Glutamatergic neuron (in vitro differentiated cells): ENCODE results near the gene SERPINA4. TPM values are rescaled to one million over a fixed set of nuclear protein-coding genes. Genes with fewer than 3 reads are reported as not detected.

Experiments
- DNase-seq: peaks from one replicate; pipeline ENCODE4 v3.0.0; 2022
- H3K27ac Mint-ChIP-seq: one replicate; pipeline ENCODE4 v1.8.0; 2020; ENCODE audit warnings: mild to moderate bottlenecking, mixed read lengths, inconsistent platforms; ENCODE audit not compliant: unreplicated experiment
- H3K27me3 Mint-ChIP-seq: one replicate; pipeline ENCODE4 v1.8.0; 2020; ENCODE audit warnings: mild to moderate bottlenecking, moderate library complexity, mixed read lengths, inconsistent platforms; ENCODE audit not compliant: unreplicated experiment
- H3K36me3 Mint-ChIP-seq: one replicate; pipeline ENCODE4 v1.8.0; 2020; ENCODE audit warnings: mild to moderate bottlenecking, mixed read lengths, inconsistent platforms; ENCODE audit not compliant: unreplicated experiment
- H3K4me1 Mint-ChIP-seq: one replicate; pipeline ENCODE4 v1.8.0; 2020; ENCODE audit warnings: mild to moderate bottlenecking, low read depth, mixed read lengths, inconsistent platforms; ENCODE audit not compliant: unreplicated experiment
- H3K4me3 Mint-ChIP-seq: one replicate; pipeline ENCODE4 v1.8.0; 2020; ENCODE audit warnings: mild to moderate bottlenecking, mixed read lengths, inconsistent platforms; ENCODE audit not compliant: unreplicated experiment
- H3K9me3 Mint-ChIP-seq: one replicate; pipeline ENCODE4 v1.8.0; 2020; ENCODE audit warnings: mild to moderate bottlenecking, moderate library complexity, mixed read lengths, inconsistent platforms; ENCODE audit not compliant: unreplicated experiment
- CTCF ChIP-seq: fragments of 200-600 bp; sonication (generic); IDR thresholded peaks from one replicate; pipeline ENCODE4 v1.5.0; 2021; ENCODE audit not compliant: partially characterized antibody, unreplicated experiment
- total RNA-seq: library from RNA; stranded (reverse); fragmentation: NEBNext Ultra II Directional; extraction: Animal tissue kit (Norgen Biotek cat#: 25700); gene quantifications from one replicate; pipeline ENCODE4 v1.2.1, GENCODE V29; 2021; ENCODE audit not compliant: unreplicated experiment

The SERPINA4 gene
- total RNA-seq, 1 donor from 2014 or later, result not detected

GRCh38 chr14:94571395-94571794 lies 10.2 kb downstream of the SERPINA4 start:
- Mint-ChIP-seq H3K36me3 (no peaks in the 10 kb centered on the region), H3K4me1 (no peaks in the 10 kb centered on the region), H3K27ac (no peak overlapping the region), H3K27me3 (no peaks in the 10 kb centered on the region), H3K4me3 (no peak overlapping the region), H3K9me3 (no peaks in the 10 kb centered on the region)
- no peak for TF ChIP-seq CTCF
- DNase-seq, result no peak

- Mint-ChIP-seq H3K9me3 (no peaks in the 10 kb centered on the region), H3K27me3 (no peaks in the 10 kb centered on the region), H3K4me3 (no peak overlapping the region), H3K27ac (no peak overlapping the region), H3K4me1 (no peaks in the 10 kb centered on the region), H3K36me3 (no peaks in the 10 kb centered on the region)
- TF ChIP-seq CTCF, result no peak
- DNase-seq, result no peak
Observed at GRCh38 chr14:94571950-94572349, 10.7 kb downstream of the SERPINA4 start.

GRCh38 chr14:94572637-94573303 lies 11.5 kb downstream of the SERPINA4 start:
- H3K27ac Mint-ChIP-seq, result no peak overlapping the region
- no peak for TF ChIP-seq CTCF
- H3K4me3 Mint-ChIP-seq, result no peak overlapping the region
- no peak for DNase-seq
- H3K27me3 Mint-ChIP-seq, result no peaks in the 10 kb centered on the region
- H3K36me3 Mint-ChIP-seq, result no peaks in the 10 kb centered on the region
- no peaks in the 10 kb centered on the region for H3K9me3 Mint-ChIP-seq
- no peaks in the 10 kb centered on the region for H3K4me1 Mint-ChIP-seq

GRCh38 chr14:94573475-94574277 lies 12.4 kb downstream of the SERPINA4 start:
- Mint-ChIP-seq H3K27me3 (no peaks in the 10 kb centered on the region), H3K4me3 (no peak overlapping the region), H3K27ac (no peak overlapping the region), H3K9me3 (no peaks in the 10 kb centered on the region), H3K4me1 (no peaks in the 10 kb centered on the region), H3K36me3 (no peaks in the 10 kb centered on the region)
- TF ChIP-seq CTCF, result no peak
- DNase-seq, result no peak

GRCh38 chr14:94574336-94574735 lies 13.1 kb downstream of the SERPINA4 start:
- DNase-seq, result no peak
- no peaks in the 10 kb centered on the region for H3K4me1 Mint-ChIP-seq
- H3K36me3 Mint-ChIP-seq, result no peaks in the 10 kb centered on the region
- no peak for TF ChIP-seq CTCF
- no peak overlapping the region for H3K4me3 Mint-ChIP-seq
- no peaks in the 10 kb centered on the region for H3K27me3 Mint-ChIP-seq
- no peaks in the 10 kb centered on the region for H3K9me3 Mint-ChIP-seq
- no peak overlapping the region for H3K27ac Mint-ChIP-seq
